WTC11 (cell line): ENCODE data around the gene TP63. TPM values are rescaled to one million over a fixed set of nuclear protein-coding genes. Genes with fewer than 3 reads are reported as not detected.

Source experiments
- ATAC-seq: fragments of 200-7000 bp; cut with Tn5 transposase; 2 replicates; pipeline ENCODE4 v1.10.0; 2021; ENCODE audit warnings: mild to moderate bottlenecking, moderate library complexity
- CTCF ChIA-PET: fragments of 300-600 bp; sonication (Branson Sonifier 250); formaldehyde crosslinking; loops from one replicate; lab custom pipeline; 2021; ENCODE audit warnings: antibody characterized with exemption; lab: Charles Lee
- POLR2A ChIA-PET: fragments of 350-600 bp; sonication (Branson Sonifier 250); formaldehyde crosslinking; loops from one replicate; lab custom pipeline; 2021; ENCODE audit warnings: antibody characterized with exemption; lab: Charles Lee
- DNase-seq: peaks from one replicate; pipeline ENCODE4 v3.0.0; 2021; ENCODE audit warnings: low spot score
- H3K27ac Mint-ChIP-seq: 2 replicates; pipeline ENCODE4 v1.8.0; 2021; ENCODE audit warnings: mixed read lengths
- H3K27me3 Mint-ChIP-seq: 2 replicates; pipeline ENCODE4 v1.8.0; 2021; ENCODE audit warnings: low read depth, mild to moderate bottlenecking, moderate library complexity, mixed read lengths
- H3K36me3 Mint-ChIP-seq: 2 replicates; pipeline ENCODE4 v1.8.0; 2021; ENCODE audit warnings: mixed read lengths
- H3K4me1 Mint-ChIP-seq: 2 replicates; pipeline ENCODE4 v1.8.0; 2022; ENCODE audit warnings: mixed read lengths
- H3K4me3 Mint-ChIP-seq: 2 replicates; pipeline ENCODE4 v1.8.0; 2021; ENCODE audit warnings: mild to moderate bottlenecking, moderate library complexity, mixed read lengths
- H3K9me3 Mint-ChIP-seq: 2 replicates; pipeline ENCODE4 v1.8.0; 2021; ENCODE audit warnings: mixed read lengths
- AFF4 ChIP-seq: sonication (generic); formaldehyde crosslinking; IDR thresholded peaks from 2 replicates; pipeline ENCODE4 v1.8.1; 2023; ENCODE audit warnings: mild to moderate bottlenecking, missing genetic modification reagents, borderline replicate concordance
- CDX4 ChIP-seq: fragments of 250-450 bp; sonication (Bioruptor Pico); IDR thresholded peaks from 2 replicates; pipeline ENCODE4 v1.9.0; 2021; ENCODE audit warnings: moderate library complexity, mild to moderate bottlenecking, inconsistent platforms, borderline replicate concordance
- ELF4 ChIP-seq: sonication (generic); formaldehyde crosslinking; IDR thresholded peaks from 2 replicates; pipeline ENCODE4 v1.8.1; 2022; ENCODE audit warnings: low read depth, mild to moderate bottlenecking, moderate library complexity, missing genetic modification reagents
- IRF2 ChIP-seq: sonication (generic); formaldehyde crosslinking; IDR thresholded peaks from 2 replicates; pipeline ENCODE4 v1.8.0; 2022; ENCODE audit warnings: low read depth, missing genetic modification reagents, borderline replicate concordance
- MLX ChIP-seq: sonication (generic); formaldehyde crosslinking; IDR thresholded peaks from 2 replicates; pipeline ENCODE4 v1.8.1; 2023; ENCODE audit warnings: mild to moderate bottlenecking, missing genetic modification reagents, moderate library complexity
- NFYB ChIP-seq: sonication (generic); formaldehyde crosslinking; conservative IDR thresholded peaks from 2 replicates; pipeline ENCODE4 v1.8.0; 2022; ENCODE audit warnings: low read depth, missing genetic modification reagents
- NR2C2 ChIP-seq: sonication (generic); formaldehyde crosslinking; IDR thresholded peaks from 2 replicates; pipeline ENCODE4 v1.8.0; 2022; ENCODE audit warnings: mild to moderate bottlenecking, missing genetic modification reagents
- SMAD3 ChIP-seq: sonication (generic); formaldehyde crosslinking; IDR thresholded peaks from 2 replicates; pipeline ENCODE4 v1.8.0; 2022; ENCODE audit warnings: missing genetic modification reagents, mild to moderate bottlenecking, borderline replicate concordance
- SOX15 ChIP-seq: fragments of 250-450 bp; sonication (Bioruptor Pico); IDR thresholded peaks from 2 replicates; pipeline ENCODE4 v1.9.0; 2021; ENCODE audit warnings: mild to moderate bottlenecking
- SP1 ChIP-seq: sonication (generic); formaldehyde crosslinking; conservative IDR thresholded peaks from 2 replicates; pipeline ENCODE4 v1.8.1; 2022; ENCODE audit warnings: missing genetic modification reagents
- USF2 ChIP-seq: sonication (generic); formaldehyde crosslinking; IDR thresholded peaks from 2 replicates; pipeline ENCODE4 v1.8.1; 2023; ENCODE audit warnings: mild to moderate bottlenecking, missing genetic modification reagents, moderate library complexity
- ZNF219 ChIP-seq: sonication (generic); formaldehyde crosslinking; IDR thresholded peaks from 2 replicates; pipeline ENCODE4 v1.8.0; 2023; ENCODE audit warnings: missing genetic modification reagents, mild to moderate bottlenecking, borderline replicate concordance
- ZNF532 ChIP-seq: fragments of 250-450 bp; sonication (Bioruptor Pico); IDR thresholded peaks from 2 replicates; pipeline ENCODE4 v1.9.0; 2021; ENCODE audit warnings: mild to moderate bottlenecking, borderline replicate concordance
- total RNA-seq: library from RNA; stranded (reverse); gene quantifications from 3 replicates; pipeline ENCODE4 v1.2.3, GENCODE V29; 2021
- TF ChIP-seq, protein P1 (sequence below): fragments of 200-600 bp; IDR thresholded peaks from 2 replicates; pipeline ENCODE4 v1.8.0; 2022; ENCODE audit warnings: antibody characterized with exemption
- TF ChIP-seq, protein P2 (sequence below): sonication (generic); formaldehyde crosslinking; IDR thresholded peaks from 2 replicates; pipeline ENCODE4 v1.8.1; 2023; ENCODE audit warnings: mild to moderate bottlenecking, moderate library complexity, missing genetic modification reagents
- TF ChIP-seq, protein P3 (sequence below): sonication (generic); formaldehyde crosslinking; IDR thresholded peaks from 2 replicates; pipeline ENCODE4 v1.8.1; 2022; ENCODE audit warnings: low read depth, mild to moderate bottlenecking, moderate library complexity, missing genetic modification reagents, borderline replicate concordance

The TP63 gene
- total RNA-seq, 1 experiment from 2014 or later, result 0.09 TPM

- Mint-ChIP-seq H3K27ac (no peak overlapping the region), H3K4me1 (no peaks in the 10 kb centered on the region), H3K4me3 (no peak overlapping the region), H3K27me3 (no peaks in the 10 kb centered on the region), H3K9me3 (peaks cover 26% of the 10 kb centered on the region), H3K36me3 (peaks cover 9% of the 10 kb centered on the region)
- DNase-seq (peak; percentile 56), ATAC-seq (peak; percentile 71)
- ChIA-PET POLR2A (no interaction called here), CTCF (interaction anchor here (1.1 to 1.3 kb wide), 4 partner anchors 15 to 382 kb away, joined by 3 to 5 read pairs (median 4); no protein-coding TSS in a partner anchor)
- TF ChIP-seq, protein P1, sequence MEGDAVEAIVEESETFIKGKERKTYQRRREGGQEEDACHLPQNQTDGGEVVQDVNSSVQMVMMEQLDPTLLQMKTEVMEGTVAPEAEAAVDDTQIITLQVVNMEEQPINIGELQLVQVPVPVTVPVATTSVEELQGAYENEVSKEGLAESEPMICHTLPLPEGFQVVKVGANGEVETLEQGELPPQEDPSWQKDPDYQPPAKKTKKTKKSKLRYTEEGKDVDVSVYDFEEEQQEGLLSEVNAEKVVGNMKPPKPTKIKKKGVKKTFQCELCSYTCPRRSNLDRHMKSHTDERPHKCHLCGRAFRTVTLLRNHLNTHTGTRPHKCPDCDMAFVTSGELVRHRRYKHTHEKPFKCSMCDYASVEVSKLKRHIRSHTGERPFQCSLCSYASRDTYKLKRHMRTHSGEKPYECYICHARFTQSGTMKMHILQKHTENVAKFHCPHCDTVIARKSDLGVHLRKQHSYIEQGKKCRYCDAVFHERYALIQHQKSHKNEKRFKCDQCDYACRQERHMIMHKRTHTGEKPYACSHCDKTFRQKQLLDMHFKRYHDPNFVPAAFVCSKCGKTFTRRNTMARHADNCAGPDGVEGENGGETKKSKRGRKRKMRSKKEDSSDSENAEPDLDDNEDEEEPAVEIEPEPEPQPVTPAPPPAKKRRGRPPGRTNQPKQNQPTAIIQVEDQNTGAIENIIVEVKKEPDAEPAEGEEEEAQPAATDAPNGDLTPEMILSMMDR, result peak; percentile 38; the same call in 1 of the 2 replicates
- TF ChIP-seq, protein P2, sequence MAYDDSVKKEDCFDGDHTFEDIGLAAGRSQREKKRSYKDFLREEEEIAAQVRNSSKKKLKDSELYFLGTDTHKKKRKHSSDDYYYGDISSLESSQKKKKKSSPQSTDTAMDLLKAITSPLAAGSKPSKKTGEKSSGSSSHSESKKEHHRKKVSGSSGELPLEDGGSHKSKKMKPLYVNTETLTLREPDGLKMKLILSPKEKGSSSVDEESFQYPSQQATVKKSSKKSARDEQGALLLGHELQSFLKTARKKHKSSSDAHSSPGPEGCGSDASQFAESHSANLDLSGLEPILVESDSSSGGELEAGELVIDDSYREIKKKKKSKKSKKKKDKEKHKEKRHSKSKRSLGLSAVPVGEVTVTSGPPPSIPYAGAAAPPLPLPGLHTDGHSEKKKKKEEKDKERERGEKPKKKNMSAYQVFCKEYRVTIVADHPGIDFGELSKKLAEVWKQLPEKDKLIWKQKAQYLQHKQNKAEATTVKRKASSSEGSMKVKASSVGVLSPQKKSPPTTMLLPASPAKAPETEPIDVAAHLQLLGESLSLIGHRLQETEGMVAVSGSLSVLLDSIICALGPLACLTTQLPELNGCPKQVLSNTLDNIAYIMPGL (CRISPR knock-in tag), result no peak
- no peak for TF ChIP-seq IRF2 (CRISPR knock-in tag)
- TF ChIP-seq, all 79 proteins: peak for 1
Measured at GRCh38 chr3:189652042-189652441, 20.9 kb downstream of the TP63 start.

GRCh38 chr3:189655617-189656016 is 24.4 kb downstream of the TP63 start:
- Mint-ChIP-seq H3K4me1 (no peaks in the 10 kb centered on the region), H3K9me3 (peaks cover 35% of the 10 kb centered on the region), H3K27me3 (no peaks in the 10 kb centered on the region), H3K36me3 (peaks cover 9% of the 10 kb centered on the region), H3K4me3 (no peak overlapping the region), H3K27ac (no peak overlapping the region)
- CTCF ChIA-PET, result interaction anchor here (1.0 kb wide), 1 partner anchor 383 kb away, joined by 4 read pairs; no protein-coding TSS in a partner anchor
- DNase-seq (no peak), ATAC-seq (no peak)
- POLR2A ChIA-PET, result no interaction called here
- no peak for TF ChIP-seq CDX4
- no peak for TF ChIP-seq SMAD3
- no peak for TF ChIP-seq ELF4 (CRISPR knock-in tag)
- TF ChIP-seq SP1 (CRISPR knock-in tag), result no peak
- no peak for TF ChIP-seq ZNF532
- no peak for TF ChIP-seq NFYB
- TF ChIP-seq, protein P3, sequence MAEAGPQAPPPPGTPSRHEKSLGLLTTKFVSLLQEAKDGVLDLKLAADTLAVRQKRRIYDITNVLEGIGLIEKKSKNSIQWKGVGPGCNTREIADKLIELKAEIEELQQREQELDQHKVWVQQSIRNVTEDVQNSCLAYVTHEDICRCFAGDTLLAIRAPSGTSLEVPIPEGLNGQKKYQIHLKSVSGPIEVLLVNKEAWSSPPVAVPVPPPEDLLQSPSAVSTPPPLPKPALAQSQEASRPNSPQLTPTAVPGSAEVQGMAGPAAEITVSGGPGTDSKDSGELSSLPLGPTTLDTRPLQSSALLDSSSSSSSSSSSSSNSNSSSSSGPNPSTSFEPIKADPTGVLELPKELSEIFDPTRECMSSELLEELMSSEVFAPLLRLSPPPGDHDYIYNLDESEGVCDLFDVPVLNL (CRISPR knock-in tag), result no peak
- no peak for TF ChIP-seq NR2C2 (CRISPR knock-in tag)
- TF ChIP-seq IRF2 (CRISPR knock-in tag), result no peak
- no peak for TF ChIP-seq SOX15 (CRISPR knock-in tag)
- no peak for TF ChIP-seq MLX (CRISPR knock-in tag)
- no peak for TF ChIP-seq AFF4 (CRISPR knock-in tag)
- no peak for TF ChIP-seq USF2
- TF ChIP-seq ZNF219, result no peak
